HepG2 (cell line): ENCODE data around the gene TMED6. TPM values are rescaled to one million over a fixed set of nuclear protein-coding genes. Genes with fewer than 3 reads are reported as not detected.

ENCODE experiments used
- CTCF ChIP-seq: sonication (generic); formaldehyde crosslinking; IDR thresholded peaks from 2 replicates; pipeline ENCODE4 v1.5.0; 2020; ENCODE audit warnings: mild to moderate bottlenecking, missing genetic modification reagents, moderate library complexity
- EEA1 ChIP-seq: sonication (generic); formaldehyde crosslinking; IDR thresholded peaks from 2 replicates; pipeline ENCODE4 v1.5.1; 2020; ENCODE audit warnings: mild to moderate bottlenecking, missing genetic modification reagents, borderline replicate concordance
- FLYWCH1 ChIP-seq: sonication (generic); formaldehyde crosslinking; IDR thresholded peaks from 2 replicates; pipeline ENCODE4 v1.8.1; 2023; ENCODE audit warnings: mild to moderate bottlenecking, missing genetic modification reagents
- HOXA5 ChIP-seq: sonication (generic); formaldehyde crosslinking; IDR thresholded peaks from 2 replicates; pipeline ENCODE4 v1.4.0; 2020; ENCODE audit warnings: missing genetic modification reagents
- KDM5A ChIP-seq: fragments of 200-600 bp; sonication (generic); IDR thresholded peaks from 2 replicates; pipeline ENCODE4 v1.7.0; 2018; ENCODE audit warnings: antibody characterized with exemption, mild to moderate bottlenecking, low read length, borderline replicate concordance
- NFE2L1 ChIP-seq: sonication (generic); formaldehyde crosslinking; IDR thresholded peaks from 2 replicates; pipeline ENCODE4 v1.4.0; 2020; ENCODE audit warnings: missing genetic modification reagents, mild to moderate bottlenecking, borderline replicate concordance
- NONO ChIP-seq, 2 experiments: fragments of 450-650 bp in 1 of 2; sonication (generic) in 1 of 2; formaldehyde crosslinking in 1 of 2; IDR thresholded peaks in 1 of 2; conservative IDR thresholded peaks in 1 of 2; 2 replicates each; pipeline versions ENCODE4 v1.6.1 to v1.8.0; 2017 to 2022; ENCODE audit warnings: mild to moderate bottlenecking in 1 of 2, missing genetic modification reagents in 1 of 2, moderate library complexity in 1 of 2
- NPAS2 ChIP-seq: sonication (generic); formaldehyde crosslinking; IDR thresholded peaks from 2 replicates; pipeline ENCODE4 v1.8.0; 2022; ENCODE audit warnings: mild to moderate bottlenecking, missing genetic modification reagents, borderline replicate concordance
- SMARCC2 ChIP-seq: fragments of 450-650 bp; IDR thresholded peaks from 2 replicates; pipeline ENCODE4 v1.6.1; 2017; ENCODE audit warnings: antibody characterized with exemption, mild to moderate bottlenecking
- ZEB1 ChIP-seq: IDR thresholded peaks from 2 replicates; pipeline ENCODE4 v1.6.1; 2012; ENCODE audit warnings: mild to moderate bottlenecking, low read depth, inconsistent platforms; ENCODE audit not compliant: insufficient replicate concordance
- ZNF121 ChIP-seq: sonication (generic); formaldehyde crosslinking; IDR thresholded peaks from 2 replicates; pipeline ENCODE4 v1.5.0; 2020; ENCODE audit warnings: mild to moderate bottlenecking, missing genetic modification reagents
- ZNF367 ChIP-seq: sonication (generic); formaldehyde crosslinking; IDR thresholded peaks from 2 replicates; pipeline ENCODE4 v1.4.0; 2020; ENCODE audit warnings: missing genetic modification reagents, borderline replicate concordance
- ZNF580 ChIP-seq: IDR thresholded peaks from 2 replicates; pipeline ENCODE4 v1.6.1; 2016; ENCODE audit warnings: low read depth, borderline replicate concordance
- polyA plus RNA-seq, 8 experiments: library from polyadenylated mRNA; depleted of rRNA in 3 of 8; stranded (reverse) in 7 of 8; unstranded in 1 of 8; fragments of >200 nt; fragmentation: Illumina TruSeq in 4 of 8; extraction: Trizol in 4 of 8; gene quantifications; 2 replicates each; pipeline versions ENCODE4 v1.2.1 to v1.2.3, GENCODE V29; 2011 to 2016; ENCODE audit warnings: low read depth in 4 of 8, missing spikeins in 1 of 8, mixed read lengths in 1 of 8; ENCODE audit not compliant: insufficient read depth in 1 of 8
- total RNA-seq, 5 experiments: library from RNA; depleted of rRNA; stranded (reverse); fragments of >200 nt; fragmentation: Illumina TruSeq; extraction: Trizol; gene quantifications; 2 replicates each; pipeline ENCODE4 v1.2.3, GENCODE V29; 2016; ENCODE audit warnings: low read depth in 1 of 5
- TF ChIP-seq, protein P1 (sequence below): sonication (generic); formaldehyde crosslinking; IDR thresholded peaks from 2 replicates; pipeline ENCODE4 v1.8.0; 2022; ENCODE audit warnings: low read depth, missing genetic modification reagents
- TF ChIP-seq, protein P2 (sequence below): sonication (generic); formaldehyde crosslinking; IDR thresholded peaks from 2 replicates; pipeline ENCODE4 v1.9.0; 2021; ENCODE audit warnings: missing genetic modification reagents, borderline replicate concordance
- TF ChIP-seq, protein P3 (sequence below): IDR thresholded peaks from 2 replicates; pipeline ENCODE4 v1.6.1; 2016; ENCODE audit warnings: missing biosample characterization, missing genetic modification reagents, low read depth
- TF ChIP-seq, protein P4 (sequence below): sonication (generic); formaldehyde crosslinking; IDR thresholded peaks from 2 replicates; pipeline ENCODE4 v1.8.1; 2023; ENCODE audit warnings: mild to moderate bottlenecking, inconsistent platforms, moderate library complexity, missing genetic modification reagents, borderline replicate concordance

TMED6 gene
- total and polyA plus RNA-seq, 2 of the 13 experiments (the other 11 are each of a cell fraction or from before 2014, with no cell fraction given), result 9.8 to 14.4 TPM

GRCh38 chr16:69396187-69397061 is 44.8 kb upstream of the TMED6 start (continued):
- TF ChIP-seq, protein P1, sequence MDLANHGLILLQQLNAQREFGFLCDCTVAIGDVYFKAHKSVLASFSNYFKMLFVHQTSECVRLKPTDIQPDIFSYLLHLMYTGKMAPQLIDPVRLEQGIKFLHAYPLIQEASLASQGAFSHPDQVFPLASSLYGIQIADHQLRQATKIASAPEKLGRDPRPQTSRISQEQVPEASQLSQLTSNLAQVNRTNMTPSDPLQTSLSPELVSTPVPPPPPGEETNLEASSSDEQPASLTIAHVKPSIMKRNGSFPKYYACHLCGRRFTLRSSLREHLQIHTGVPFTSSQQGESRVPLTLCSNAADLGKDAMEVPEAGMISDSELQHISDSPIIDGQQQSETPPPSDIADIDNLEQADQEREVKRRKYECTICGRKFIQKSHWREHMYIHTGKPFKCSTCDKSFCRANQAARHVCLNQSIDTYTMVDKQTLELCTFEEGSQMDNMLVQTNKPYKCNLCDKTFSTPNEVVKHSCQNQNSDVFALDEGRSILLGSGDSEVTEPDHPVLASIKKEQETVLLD (CRISPR knock-in tag), result no peak
- TF ChIP-seq KDM5A (peak; percentile 83), HOXA5 (CRISPR knock-in tag) (peak; percentile 67), ZNF367 (CRISPR knock-in tag) (no peak), CTCF (CRISPR knock-in tag) (peak; percentile 80), NPAS2 (no peak), ZNF580 (peak; percentile 69; the same call in 1 of the 2 replicates), SMARCC2 (0 out of 2 replicates have a peak, but pooled peaks have one; percentile 62), NONO (IDR thresholded peaks at IDR 0.05) (no peak), NONO (CRISPR knock-in tag; conservative IDR thresholded peaks at IDR 0.05) (peak; percentile 77), FLYWCH1 (no peak), EEA1 (CRISPR knock-in tag) (no peak), ZNF121 (CRISPR knock-in tag) (no peak), ZEB1 (peak; percentile 85), NFE2L1 (CRISPR knock-in tag) (no peak)
- TF ChIP-seq, protein P2, sequence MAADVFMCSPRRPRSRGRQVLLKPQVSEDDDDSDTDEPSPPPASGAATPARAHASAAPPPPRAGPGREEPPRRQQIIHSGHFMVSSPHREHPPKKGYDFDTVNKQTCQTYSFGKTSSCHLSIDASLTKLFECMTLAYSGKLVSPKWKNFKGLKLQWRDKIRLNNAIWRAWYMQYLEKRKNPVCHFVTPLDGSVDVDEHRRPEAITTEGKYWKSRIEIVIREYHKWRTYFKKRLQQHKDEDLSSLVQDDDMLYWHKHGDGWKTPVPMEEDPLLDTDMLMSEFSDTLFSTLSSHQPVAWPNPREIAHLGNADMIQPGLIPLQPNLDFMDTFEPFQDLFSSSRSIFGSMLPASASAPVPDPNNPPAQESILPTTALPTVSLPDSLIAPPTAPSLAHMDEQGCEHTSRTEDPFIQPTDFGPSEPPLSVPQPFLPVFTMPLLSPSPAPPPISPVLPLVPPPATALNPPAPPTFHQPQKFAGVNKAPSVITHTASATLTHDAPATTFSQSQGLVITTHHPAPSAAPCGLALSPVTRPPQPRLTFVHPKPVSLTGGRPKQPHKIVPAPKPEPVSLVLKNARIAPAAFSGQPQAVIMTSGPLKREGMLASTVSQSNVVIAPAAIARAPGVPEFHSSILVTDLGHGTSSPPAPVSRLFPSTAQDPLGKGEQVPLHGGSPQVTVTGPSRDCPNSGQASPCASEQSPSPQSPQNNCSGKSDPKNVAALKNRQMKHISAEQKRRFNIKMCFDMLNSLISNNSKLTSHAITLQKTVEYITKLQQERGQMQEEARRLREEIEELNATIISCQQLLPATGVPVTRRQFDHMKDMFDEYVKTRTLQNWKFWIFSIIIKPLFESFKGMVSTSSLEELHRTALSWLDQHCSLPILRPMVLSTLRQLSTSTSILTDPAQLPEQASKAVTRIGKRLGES, result peak; percentile 55; the same call in 1 of the 2 replicates
- TF ChIP-seq, protein P3, sequence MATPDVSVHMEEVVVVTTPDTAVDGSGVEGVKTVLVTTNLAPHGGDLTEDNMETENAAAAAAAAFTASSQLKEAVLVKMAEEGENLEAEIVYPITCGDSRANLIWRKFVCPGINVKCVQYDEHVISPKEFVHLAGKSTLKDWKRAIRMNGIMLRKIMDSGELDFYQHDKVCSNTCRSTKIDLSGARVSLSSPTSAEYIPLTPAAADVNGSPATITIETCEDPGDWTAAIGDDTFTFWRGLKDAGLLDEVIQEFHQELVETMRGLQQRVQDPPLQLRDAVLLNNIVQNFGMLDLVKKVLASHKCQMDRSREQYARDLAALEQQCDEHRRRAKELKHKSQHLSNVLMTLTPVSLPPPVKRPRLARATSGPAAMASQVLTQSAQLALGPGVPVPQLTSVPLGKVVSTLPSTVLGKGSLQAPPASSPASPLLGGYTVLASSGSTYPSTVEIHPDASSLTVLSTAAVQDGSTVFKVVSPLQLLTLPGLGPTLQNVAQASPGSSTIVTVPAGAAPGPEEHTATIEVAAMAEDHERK (CRISPR knock-in tag), result no peak
- TF ChIP-seq, protein P4, sequence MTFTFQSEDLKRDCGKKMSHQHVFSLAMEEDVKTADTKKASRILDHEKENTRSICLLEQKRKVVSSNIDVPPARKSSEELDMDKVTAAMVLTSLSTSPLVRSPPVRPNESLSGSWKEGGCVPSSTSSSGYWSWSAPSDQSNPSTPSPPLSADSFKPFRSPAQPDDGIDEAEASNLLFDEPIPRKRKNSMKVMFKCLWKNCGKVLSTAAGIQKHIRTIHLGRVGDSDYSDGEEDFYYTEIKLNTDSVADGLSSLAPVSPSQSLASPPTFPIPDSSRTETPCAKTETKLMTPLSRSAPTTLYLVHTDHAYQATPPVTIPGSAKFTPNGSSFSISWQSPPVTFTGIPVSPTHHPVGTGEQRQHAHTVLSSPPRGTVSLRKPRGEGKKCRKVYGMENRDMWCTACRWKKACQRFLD (CRISPR knock-in tag), result no peak
